A673 (cell line): ENCODE measurements around the gene CPXM2. TPM values are rescaled to one million over a fixed set of nuclear protein-coding genes. Genes with fewer than 3 reads are reported as not detected.

ENCODE experiments used
- BruUV-seq: library from RNA; stranded (reverse); fragments of 400-500 nt; replicated peaks from 2 replicates; lab custom pipeline; 2021; lab: Mats Ljungman, UMichigan
- CTCF ChIA-PET: fragments of 300-600 bp; sonication (Branson Sonifier 250); formaldehyde crosslinking; loops from one replicate; lab custom pipeline; 2022; ENCODE audit warnings: antibody characterized with exemption; lab: Charles Lee
- POLR2A ChIA-PET: fragments of 300-600 bp; sonication (Branson Sonifier 250); formaldehyde crosslinking; loops from one replicate; lab custom pipeline; 2022; ENCODE audit warnings: antibody characterized with exemption; ENCODE audit not compliant: low non-redundant PET; lab: Charles Lee
- DNase-seq: peaks from one replicate; pipeline ENCODE4 v3.0.0-alpha.2; 2015; ENCODE audit warnings: low spot score
- H3K27ac ChIP-seq: fragments of 200-600 bp; sonication (generic); 2 replicates; pipeline ENCODE4 v1.5.1; 2016; ENCODE audit warnings: mixed run types, low read depth, mild to moderate bottlenecking, mixed read lengths, antibody characterized with exemption, low read length; ENCODE audit not compliant: poor library complexity, severe bottlenecking
- H3K27me3 ChIP-seq: fragments of 200-600 bp; sonication (generic); replicated peaks from 2 replicates; pipeline ENCODE4 v1.6.1; 2017; ENCODE audit warnings: mixed run types, low read depth, mild to moderate bottlenecking, mixed read lengths, antibody characterized with exemption, low read length; ENCODE audit not compliant: insufficient read depth, poor library complexity
- H3K36me3 ChIP-seq: fragments of 200-600 bp; sonication (generic); 2 replicates; pipeline ENCODE4 v1.6.1; 2016; ENCODE audit warnings: mixed run types, mild to moderate bottlenecking, mixed read lengths, antibody characterized with exemption, low read length; ENCODE audit not compliant: insufficient read depth, poor library complexity, severe bottlenecking
- H3K4me1 ChIP-seq: fragments of 200-600 bp; sonication (generic); 2 replicates; pipeline ENCODE4 v1.6.1; 2017; ENCODE audit warnings: mixed run types, mild to moderate bottlenecking, mixed read lengths, antibody characterized with exemption, low read length; ENCODE audit not compliant: insufficient read depth, poor library complexity, severe bottlenecking
- H3K4me3 ChIP-seq: fragments of 200-600 bp; sonication (generic); 2 replicates; pipeline ENCODE4 v1.5.1; 2016; ENCODE audit warnings: low read depth, mixed run types, mild to moderate bottlenecking, mixed read lengths, low read length; ENCODE audit not compliant: poor library complexity, severe bottlenecking
- H3K9me3 ChIP-seq: fragments of 200-600 bp; sonication (generic); 2 replicates; pipeline ENCODE4 v1.6.1; 2016; ENCODE audit warnings: mixed run types, low read depth, mild to moderate bottlenecking, mixed read lengths, antibody characterized with exemption, low read length; ENCODE audit not compliant: poor library complexity, severe bottlenecking
- EZH2 ChIP-seq: fragments of 200-600 bp; sonication (generic); IDR thresholded peaks from 2 replicates; pipeline ENCODE4 v1.6.1; 2017; ENCODE audit warnings: borderline replicate concordance, low read depth, mild to moderate bottlenecking, mixed read lengths, antibody characterized with exemption, low read length; ENCODE audit not compliant: poor library complexity, severe bottlenecking
- intact Hi-C: fragments of 100-400 bp; cut with micrococcal nuclease; formaldehyde crosslinking; loops from one replicate; pipeline ENCODE4 v1.10.0; 2022; ENCODE audit not compliant: unreplicated experiment
- total RNA-seq: library from RNA; stranded (reverse); gene quantifications from 2 replicates; pipeline ENCODE4 v1.2.3, GENCODE V29; 2021
- TF ChIP-seq, protein P1 (sequence below): fragments of 300-800, 200-600 bp; sonication (generic); conservative IDR thresholded peaks from 2 replicates; pipeline ENCODE4 v1.5.1; 2017; ENCODE audit warnings: low read depth, mild to moderate bottlenecking, antibody characterized with exemption, low read length, moderate library complexity, mixed read lengths

The CPXM2 gene
- total RNA-seq, 1 experiment from 2014 or later, result not detected

DNA sequence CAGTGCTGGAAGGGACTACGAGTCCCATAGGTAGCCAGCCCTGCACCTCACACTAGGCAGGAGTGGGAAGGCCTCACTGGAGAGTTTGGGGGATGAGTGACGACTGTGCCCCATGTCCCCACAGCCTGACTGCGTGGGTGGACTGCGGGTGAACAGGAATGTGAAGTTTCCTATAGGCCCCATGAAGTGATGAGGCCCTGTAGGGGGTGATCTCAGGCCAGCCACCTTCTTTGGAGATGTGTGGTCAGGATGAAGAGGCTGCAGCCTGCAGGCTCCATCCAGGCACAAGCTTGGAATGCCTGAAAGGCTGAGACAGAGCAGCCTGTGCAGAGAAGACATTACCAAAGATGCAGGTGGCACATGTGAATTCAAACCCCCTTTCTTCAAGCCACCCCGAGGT lies 94.9 kb downstream of the CPXM2 start:
- POLR2A ChIA-PET, result no interaction called here
- CTCF ChIA-PET, result no interaction called here
- Histone ChIP-seq H3K4me3 (no peak overlapping the region), H3K27ac (no peak overlapping the region), H3K36me3 (no peaks in the 10 kb centered on the region), H3K27me3 (peaks cover 5% of the 10 kb centered on the region), H3K4me1 (no peaks in the 10 kb centered on the region), H3K9me3 (no peaks in the 10 kb centered on the region)
- no TSS peak for BruUV-seq
- no peak for DNase-seq
- TF ChIP-seq EZH2, result no peak
- TF ChIP-seq, protein P1, sequence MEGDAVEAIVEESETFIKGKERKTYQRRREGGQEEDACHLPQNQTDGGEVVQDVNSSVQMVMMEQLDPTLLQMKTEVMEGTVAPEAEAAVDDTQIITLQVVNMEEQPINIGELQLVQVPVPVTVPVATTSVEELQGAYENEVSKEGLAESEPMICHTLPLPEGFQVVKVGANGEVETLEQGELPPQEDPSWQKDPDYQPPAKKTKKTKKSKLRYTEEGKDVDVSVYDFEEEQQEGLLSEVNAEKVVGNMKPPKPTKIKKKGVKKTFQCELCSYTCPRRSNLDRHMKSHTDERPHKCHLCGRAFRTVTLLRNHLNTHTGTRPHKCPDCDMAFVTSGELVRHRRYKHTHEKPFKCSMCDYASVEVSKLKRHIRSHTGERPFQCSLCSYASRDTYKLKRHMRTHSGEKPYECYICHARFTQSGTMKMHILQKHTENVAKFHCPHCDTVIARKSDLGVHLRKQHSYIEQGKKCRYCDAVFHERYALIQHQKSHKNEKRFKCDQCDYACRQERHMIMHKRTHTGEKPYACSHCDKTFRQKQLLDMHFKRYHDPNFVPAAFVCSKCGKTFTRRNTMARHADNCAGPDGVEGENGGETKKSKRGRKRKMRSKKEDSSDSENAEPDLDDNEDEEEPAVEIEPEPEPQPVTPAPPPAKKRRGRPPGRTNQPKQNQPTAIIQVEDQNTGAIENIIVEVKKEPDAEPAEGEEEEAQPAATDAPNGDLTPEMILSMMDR, result no peak
- intact Hi-C loops, result no loop called here

DNA sequence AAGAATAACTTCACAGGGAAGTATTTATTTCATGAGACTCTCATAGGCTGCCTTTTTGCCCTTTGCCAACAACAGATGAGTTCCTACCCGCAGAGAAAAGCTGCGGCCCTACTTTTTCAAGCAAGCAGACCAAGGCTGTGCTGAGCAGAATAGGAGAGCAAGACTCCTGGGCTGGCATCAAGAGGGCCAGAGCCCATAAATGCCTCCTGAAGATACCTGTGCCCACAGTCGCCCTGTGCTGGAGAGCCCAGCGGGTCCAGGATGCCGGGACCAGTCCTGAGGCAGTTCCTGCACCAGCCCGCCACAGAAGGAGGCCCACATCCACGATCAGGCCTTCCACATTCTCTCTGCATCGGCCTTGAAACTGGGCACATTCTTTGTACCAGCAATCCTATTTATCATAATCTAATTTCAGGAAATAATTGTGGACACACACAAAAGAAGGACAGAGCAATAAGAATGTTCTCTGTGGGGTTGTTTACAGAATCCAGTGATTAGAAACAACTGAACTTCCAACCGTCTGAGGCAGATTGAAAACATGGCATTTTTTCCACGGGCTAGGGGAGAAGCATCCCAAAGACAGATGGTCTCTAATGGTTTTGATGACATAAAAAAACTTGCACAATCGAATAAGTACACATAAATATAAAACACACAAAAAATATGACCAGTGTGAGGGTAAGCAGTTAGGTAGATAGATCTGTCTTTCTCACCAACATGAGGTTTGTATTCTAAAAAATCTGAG lies 95.6 kb downstream of the CPXM2 start:
- DNase-seq, result no peak

DNA sequence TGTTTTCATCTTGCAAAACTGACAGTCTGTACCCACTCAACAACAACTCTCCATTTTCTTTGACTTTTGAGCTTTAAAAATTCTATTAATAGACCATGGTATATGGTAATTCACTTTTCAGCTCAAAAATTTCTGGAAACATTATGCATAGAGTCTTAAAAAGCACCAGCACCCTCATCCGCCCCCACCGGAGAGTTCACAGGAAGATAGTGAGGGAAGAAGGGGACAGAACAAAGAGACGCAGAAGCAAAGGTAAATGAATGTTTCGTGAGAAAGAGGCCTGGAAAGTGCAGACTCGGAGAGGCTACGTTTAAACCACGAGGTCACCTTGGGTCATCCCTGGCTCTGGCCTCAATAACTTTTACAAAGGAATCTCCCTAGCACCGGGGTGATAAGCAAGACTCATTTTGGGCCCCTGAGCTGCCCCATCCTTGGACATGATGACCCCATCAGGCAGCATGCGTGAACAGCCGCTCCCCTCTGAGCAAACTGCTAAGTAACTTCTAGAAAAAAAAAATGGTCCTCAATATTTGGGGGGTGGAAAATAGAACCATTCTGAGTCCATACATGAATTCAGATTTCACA lies 96.3 kb downstream of the CPXM2 start:
- BruUV-seq, result no TSS peak
- no peak for DNase-seq
- no peaks in the 10 kb centered on the region for H3K4me1 ChIP-seq
- no peak overlapping the region for H3K4me3 ChIP-seq
- no peak overlapping the region for H3K27ac ChIP-seq
- CTCF ChIA-PET, result no interaction called here
- H3K27me3 ChIP-seq, result peaks cover 5% of the 10 kb centered on the region
- intact Hi-C loops, result no loop called here
- no peaks in the 10 kb centered on the region for H3K36me3 ChIP-seq
- no peak for TF ChIP-seq EZH2
- TF ChIP-seq, protein P1, result no peak
- POLR2A ChIA-PET, result no interaction called here
- H3K9me3 ChIP-seq, result no peaks in the 10 kb centered on the region

More for the DNA sequence above, 95.6 kb downstream of the CPXM2 start:
- ChIA-PET CTCF (no interaction called here), POLR2A (no interaction called here)
- H3K4me3 ChIP-seq, result no peak overlapping the region
- no peak for TF ChIP-seq EZH2
- TF ChIP-seq, protein P1, result no peak
- no TSS peak for BruUV-seq
- peaks cover 5% of the 10 kb centered on the region for H3K27me3 ChIP-seq
- no peaks in the 10 kb centered on the region for H3K9me3 ChIP-seq
- H3K27ac ChIP-seq, result no peak overlapping the region
- intact Hi-C loops, result no loop called here
- H3K4me1 ChIP-seq, result no peaks in the 10 kb centered on the region
- no peaks in the 10 kb centered on the region for H3K36me3 ChIP-seq
